GM12878 (cell line): ENCODE data around the gene SLC35A2. TPM values are rescaled to one million over a fixed set of nuclear protein-coding genes. Genes with fewer than 3 reads are reported as not detected.

Experiments used
- ATAC-seq: fragments of 200-7000 bp; cut with Tn5 transposase; 3 replicates; pipeline ENCODE4 v1.9.1; 2020; ENCODE audit warnings: mild to moderate bottlenecking, moderate library complexity
- BruUV-seq: library from RNA; stranded (reverse); fragments of 400-500 nt; replicated peaks from 2 replicates; lab custom pipeline; 2021; lab: Mats Ljungman, UMichigan
- CTCF ChIA-PET: fragments of 300-600 bp; sonication (Branson Sonifier 250); formaldehyde crosslinking; extraction: SDS; loops from one replicate; lab custom pipeline; 2021; ENCODE audit warnings: inconsistent platforms; lab: Yijun Ruan, JAX
- POLR2A ChIA-PET: fragments of 350-600 bp; formaldehyde crosslinking; extraction: SDS; loops from one replicate; lab custom pipeline; 2021; ENCODE audit warnings: inconsistent platforms; lab: Charles Lee
- RAD21 ChIA-PET: fragments of 300-600 bp; sonication (Branson Sonifier 250); formaldehyde crosslinking; loops from one replicate; lab custom pipeline; 2023; ENCODE audit warnings: antibody characterized with exemption; ENCODE audit not compliant: unreplicated experiment; lab: Charles Lee
- SMC1A ChIA-PET: fragments of 300-600 bp; sonication (Branson Sonifier 250); formaldehyde crosslinking; loops from one replicate; lab custom pipeline; 2023; ENCODE audit not compliant: unreplicated experiment, uncharacterized antibody; lab: Charles Lee
- DNase-seq: peaks from one replicate; pipeline ENCODE4 v3.0.0-alpha.2; 2011; ENCODE audit warnings: low read depth, low spot score
- FAIRE-seq: peaks from 3 replicates; lab custom pipeline; 2011; peaks lifted over from hg19 to GRCh38; lab: Jason Lieb, UNC
- H2AFZ ChIP-seq: 2 replicates; pipeline ENCODE4 v1.6.0; 2011; ENCODE audit warnings: low read depth, low read length, control low read depth; ENCODE audit not compliant: control insufficient read depth
- H3K27ac ChIP-seq: 2 replicates; pipeline ENCODE4 v1.5.1; 2011; ENCODE audit warnings: control low read depth; ENCODE audit not compliant: control insufficient read depth, insufficient read depth
- H3K27me3 ChIP-seq, 2 experiments: replicated peaks in 1 of 2; 2 replicates each; pipeline versions ENCODE4 v1.6.0 to v1.6.1; 2011; ENCODE audit warnings: low read length in 1 of 2; ENCODE audit not compliant: control insufficient read depth in 2 of 2, insufficient read depth in 2 of 2
- H3K36me3 ChIP-seq, 2 experiments: 2 replicates each; pipeline ENCODE4 v1.5.1; 2011; ENCODE audit warnings: low read length in 1 of 2; ENCODE audit not compliant: control insufficient read depth in 2 of 2, insufficient read depth in 2 of 2
- H3K4me1 ChIP-seq: 2 replicates; pipeline ENCODE4 v1.6.1; 2011; ENCODE audit warnings: mild to moderate bottlenecking, low read length, moderate library complexity, mixed read lengths; ENCODE audit not compliant: control insufficient read depth, insufficient read depth
- H3K4me2 ChIP-seq: 2 replicates; pipeline ENCODE4 v1.6.0; 2011; ENCODE audit warnings: control low read depth; ENCODE audit not compliant: control insufficient read depth, insufficient read depth
- H3K4me3 ChIP-seq: fragments of 200-600 bp; sonication (generic); 2 replicates; pipeline ENCODE4 v1.5.1; 2016
- H3K79me2 ChIP-seq: 2 replicates; pipeline ENCODE4 v1.6.0; 2011; ENCODE audit warnings: low read length; ENCODE audit not compliant: control insufficient read depth, insufficient read depth
- H3K9ac ChIP-seq: 2 replicates; pipeline ENCODE4 v1.8.0; 2011; ENCODE audit warnings: low read length, control low read depth, mixed read lengths; ENCODE audit not compliant: control insufficient read depth, insufficient read depth
- H3K9me3 ChIP-seq: replicated peaks from 3 replicates; pipeline ENCODE4 v1.5.1; 2011; ENCODE audit warnings: mild to moderate bottlenecking, low read length; ENCODE audit not compliant: control insufficient read depth, insufficient read depth
- H4K20me1 ChIP-seq: 2 replicates; pipeline ENCODE4 v1.6.0; 2011; ENCODE audit not compliant: control insufficient read depth, insufficient read depth
- CREB1 ChIP-seq: IDR thresholded peaks from 2 replicates; pipeline ENCODE4 v1.6.1; 2012; ENCODE audit warnings: low read depth, mild to moderate bottlenecking, inconsistent platforms
- EED ChIP-seq: sonication (generic); IDR thresholded peaks from 2 replicates; pipeline ENCODE4 v1.6.1; 2016; ENCODE audit warnings: antibody characterized with exemption, low read depth
- GABPA ChIP-seq: IDR thresholded peaks from 2 replicates; pipeline ENCODE4 v1.6.1; 2014; ENCODE audit warnings: antibody characterized with exemption, low read depth, mild to moderate bottlenecking, inconsistent platforms
- GATAD2B ChIP-seq: fragments of 450-650 bp; conservative IDR thresholded peaks from 2 replicates; pipeline ENCODE4 v1.6.1; 2017; ENCODE audit warnings: low read depth, mild to moderate bottlenecking, moderate library complexity
- IRF4 ChIP-seq: IDR thresholded peaks from 2 replicates; pipeline ENCODE4 v1.6.1; 2011; ENCODE audit warnings: low read depth, low read length
- KDM1A ChIP-seq: fragments of 200-600 bp; sonication (generic); IDR thresholded peaks from 2 replicates; pipeline ENCODE4 v1.6.1; 2016; ENCODE audit warnings: borderline replicate concordance
- POLR2A ChIP-seq: IDR thresholded peaks from 2 replicates; pipeline ENCODE4 v1.6.1; 2011; ENCODE audit warnings: low read depth, mild to moderate bottlenecking, low read length
- SPI1 ChIP-seq: IDR thresholded peaks from 2 replicates; pipeline ENCODE4 v1.6.1; 2011; ENCODE audit warnings: low read depth, mild to moderate bottlenecking, low read length, moderate library complexity, borderline replicate concordance; ENCODE audit not compliant: insufficient read depth
- TCF12 ChIP-seq: IDR thresholded peaks from 2 replicates; pipeline ENCODE4 v1.6.1; 2011; ENCODE audit warnings: low read depth, mild to moderate bottlenecking, low read length
- ZNF384 ChIP-seq: IDR thresholded peaks from 2 replicates; pipeline ENCODE4 v1.6.1; 2012; ENCODE audit warnings: low read depth, mild to moderate bottlenecking, low read length, improper control_type of control experiment, borderline replicate concordance
- WGBS: methylation state at CpG from one replicate; pipeline ENCODE4 v1.1.6; 2016; ENCODE audit warnings: low lambda C conversion rate; ENCODE audit not compliant: insufficient replicate concordance, insufficient coverage; ENCODE audit errors: missing lambda C conversion rate; 5-methylcytosine and 5-hydroxymethylcytosine counted together
- in situ Hi-C: fragments of 300-500 bp; cut with MboI; formaldehyde crosslinking; loops from 9 replicates; pipeline ENCODE4 v1.14.3; 2018; ENCODE audit warnings: mixed read lengths
- intact Hi-C: fragments of 100-400 bp; cut with micrococcal nuclease; formaldehyde crosslinking; loops from one replicate; pipeline ENCODE4 v1.14.2; 2022; ENCODE audit not compliant: unreplicated experiment
- polyA plus RNA-seq, 11 experiments: library from polyadenylated mRNA; depleted of rRNA in 4 of 11; unstranded in 6 of 11; stranded (reverse) in 5 of 11; fragments of >200 nt; fragmentation: Nextera tagmentation in 4 of 11; fragmentation: Illumina TruSeq in 1 of 11; extraction: Ambion mirVana in 4 of 11; extraction: Trizol in 1 of 11; gene quantifications; 1 replicate in 1 of 11; 2 replicates in 10 of 11; pipeline versions ENCODE4 v1.2.1 to v1.2.3, GENCODE V29; 2011 to 2016; ENCODE audit warnings: inconsistent platforms in 2 of 11, missing spikeins in 2 of 11, low read depth in 1 of 11
- total RNA-seq, 4 experiments: library from RNA; depleted of rRNA in 3 of 4; stranded (reverse); fragments of >200 nt in 3 of 4; fragmentation: Illumina TruSeq in 1 of 4; extraction: Trizol in 1 of 4; gene quantifications; 2 replicates each; pipeline versions ENCODE4 v1.2.1 to v1.2.3, GENCODE V29; 2013 to 2021

The SLC35A2 gene
- total and polyA plus RNA-seq, 10 of the 15 experiments (the other 5 are each of a cell fraction or from before 2014, with no cell fraction given): 2.1 to 27.4 (median 14.9) TPM

- Histone ChIP-seq H3K79me2 (peaks cover 19% of the 10 kb centered on the region), H3K4me3 (no peak overlapping the region), H3K9ac (no peak overlapping the region), H4K20me1 (no peaks in the 10 kb centered on the region), H3K4me1 (peaks cover 12% of the 10 kb centered on the region), H3K27me3 (no peaks in the 10 kb centered on the region), H3K27ac (no peak overlapping the region), H2AFZ (no peak overlapping the region), H3K4me2 (no peak overlapping the region), H3K36me3 (no peaks in the 10 kb centered on the region), H3K9me3 (no peaks in the 10 kb centered on the region; the same call in 2 of the 3 replicates)
- 64% methylated on average over 2 of the region's 2 CpGs for WGBS
- CTCF ChIA-PET: interaction anchor here (1.5 kb wide), 1 partner anchor 12 kb away, joined by 4 read pairs; the partner anchor contains the start of gene KCND1
- no peak for ATAC-seq
- in situ Hi-C loops (no loop called here), intact Hi-C loops (no loop called here)
- DNase-seq: no peak
- POLR2A ChIA-PET: interaction anchor here (1.6 kb wide), 1 partner anchor 82 kb away, joined by 5 read pairs; no protein-coding TSS in a partner anchor
- SMC1A ChIA-PET: interaction anchor here (0.6 to 1.0 kb wide), 2 partner anchors 23 to 332 kb away, joined by 3 read pairs; no protein-coding TSS in a partner anchor
- BruUV-seq: no TSS peak
- no peak for FAIRE-seq
- 0 out of 2 replicates have a peak, but pooled peaks have one; percentile 23 for TF ChIP-seq TCF12
- peak; percentile 87; the same call in 1 of the 2 replicates for TF ChIP-seq SPI1
- 0 out of 2 replicates have a peak, but pooled peaks have one; percentile 26 for TF ChIP-seq EED
- peak; percentile 65; the same call in 1 of the 2 replicates for TF ChIP-seq IRF4
- no peak for TF ChIP-seq GABPA
- TF ChIP-seq POLR2A: no peak
- RAD21 ChIA-PET: no interaction called here
These were observed 48.8 kb upstream of the SLC35A2 start for GRCh38 chrX:48960291-48960690.

GRCh38 chrX:48958635-48959094 is 47.2 kb upstream of the SLC35A2 start:
- no peaks in the 10 kb centered on the region; the same call in 2 of the 3 replicates for H3K9me3 ChIP-seq
- CTCF ChIA-PET: interaction anchor here (0.9 to 1.7 kb wide), 4 partner anchors 12 to 85 kb away, joined by 4 to 7 read pairs (median 5); partner anchors contain the start of gene TFE3
- RAD21 ChIA-PET: interaction anchor here (0.8 to 2.5 kb wide), 6 partner anchors 10 to 274 kb away, joined by 3 to 13 read pairs (median 4); partner anchors contain the start of genes GRIPAP1 and TFE3
- intact Hi-C loops (loop anchor here (1.0 to 5.0 kb wide), 4 partner anchors 41 to 156 kb away; partner anchors contain the start of genes GRIPAP1, HDAC6, PIM2 and TFE3), in situ Hi-C loops (no loop called here)
- H3K4me2 ChIP-seq: peak overlapping the region; percentile 73
- peak overlapping the region; percentile 75 for H3K4me3 ChIP-seq
- no peak for FAIRE-seq
- POLR2A ChIA-PET: interaction anchor here (0.6 to 2.2 kb wide), 12 partner anchors 16 to 1308 kb away, joined by 4 to 23 read pairs (median 8); partner anchors contain the start of genes ELK1, GRIPAP1, HDAC6 and PQBP1
- peak; percentile 92 for TF ChIP-seq ZNF384
- TF ChIP-seq GATAD2B: no peak
- TF ChIP-seq CREB1: no peak
- TF ChIP-seq KDM1A: no peak
- TF ChIP-seq, all 136 proteins: peak for 1
- Histone ChIP-seq H3K27me3 (no peaks in the 10 kb centered on the region), H3K79me2 (peaks cover 31% of the 10 kb centered on the region), H3K9ac (peak overlapping the region; percentile 72), H3K27ac (peak overlapping the region; percentile 70), H4K20me1 (no peaks in the 10 kb centered on the region), H3K36me3 (no peaks in the 10 kb centered on the region), H2AFZ (peak overlapping the region; percentile 24; the same call in 1 of the 2 replicates), H3K4me1 (peaks cover 11% of the 10 kb centered on the region)
- SMC1A ChIA-PET: interaction anchor here (1.0 to 2.8 kb wide), 2 partner anchors 22 to 44 kb away, joined by 3 to 7 read pairs; partner anchors contain the start of gene GRIPAP1
- WGBS: 44% methylated on average over 18 of the region's 21 CpGs
- no peak for ATAC-seq
- BruUV-seq: no TSS peak
- DNase-seq: no peak
